HepG2 (cell line): ENCODE results near the gene SCAF4.

Experiments used
- JUND ChIP-seq: sonication (generic); formaldehyde crosslinking; IDR thresholded peaks from 2 replicates; pipeline ENCODE4 v1.8.0; 2022; ENCODE audit warnings: mild to moderate bottlenecking, missing genetic modification reagents
- POLR2A ChIP-seq, 2 experiments: IDR thresholded peaks; 2 replicates each; pipeline ENCODE4 v1.6.1; 2011; ENCODE audit warnings: low read depth in 2 of 2, low read length in 2 of 2, mild to moderate bottlenecking in 1 of 2, moderate library complexity in 1 of 2; ENCODE audit not compliant: insufficient read depth in 1 of 2
- PRDM15 ChIP-seq: sonication (generic); formaldehyde crosslinking; IDR thresholded peaks from 2 replicates; pipeline ENCODE4 v1.4.0; 2020; ENCODE audit warnings: missing genetic modification reagents
- RARA ChIP-seq: IDR thresholded peaks from 2 replicates; pipeline ENCODE4 v1.6.1; 2016; ENCODE audit warnings: missing genetic modification reagents, missing compliant biosample characterization
- REL ChIP-seq: sonication (generic); formaldehyde crosslinking; conservative IDR thresholded peaks from 2 replicates; pipeline ENCODE4 v1.8.0; 2022; ENCODE audit warnings: mild to moderate bottlenecking, missing genetic modification reagents, moderate library complexity
- ZNF292 ChIP-seq: sonication (generic); formaldehyde crosslinking; IDR thresholded peaks from 2 replicates; pipeline ENCODE4 v1.8.1; 2022; ENCODE audit warnings: mild to moderate bottlenecking, low read depth, missing genetic modification reagents, borderline replicate concordance
- TF ChIP-seq, protein P1 (sequence below): sonication (generic); formaldehyde crosslinking; IDR thresholded peaks from 2 replicates; pipeline ENCODE4 v1.5.0; 2020; ENCODE audit warnings: mild to moderate bottlenecking, missing genetic modification reagents, moderate library complexity

DNA sequence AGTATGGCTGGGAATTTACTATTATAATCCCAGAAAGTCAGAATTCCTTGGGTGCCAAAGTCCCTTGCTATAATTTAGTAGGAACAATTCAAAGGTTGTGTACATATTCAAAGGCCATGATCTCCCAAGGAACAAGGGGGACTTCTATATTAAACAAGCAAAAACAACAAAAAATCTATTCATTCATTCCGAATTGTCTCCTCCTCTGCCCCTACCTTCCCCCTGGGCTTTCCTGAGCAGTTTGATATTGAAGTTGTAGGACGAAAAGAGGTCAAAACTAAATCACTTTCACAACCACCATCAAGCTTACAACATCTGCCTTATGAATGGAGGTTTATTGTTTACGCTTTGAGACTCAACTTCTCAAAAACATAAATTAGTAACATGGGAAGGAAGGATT is 107.7 kb downstream of the SCAF4 start:
- TF ChIP-seq POLR2A (IDR thresholded peaks at IDR 0.05; ENCODE audit: insufficient read depth in 1 of 2, low read depth in 2 of 2, low read length in 2 of 2): no peak
- TF ChIP-seq, protein P1, sequence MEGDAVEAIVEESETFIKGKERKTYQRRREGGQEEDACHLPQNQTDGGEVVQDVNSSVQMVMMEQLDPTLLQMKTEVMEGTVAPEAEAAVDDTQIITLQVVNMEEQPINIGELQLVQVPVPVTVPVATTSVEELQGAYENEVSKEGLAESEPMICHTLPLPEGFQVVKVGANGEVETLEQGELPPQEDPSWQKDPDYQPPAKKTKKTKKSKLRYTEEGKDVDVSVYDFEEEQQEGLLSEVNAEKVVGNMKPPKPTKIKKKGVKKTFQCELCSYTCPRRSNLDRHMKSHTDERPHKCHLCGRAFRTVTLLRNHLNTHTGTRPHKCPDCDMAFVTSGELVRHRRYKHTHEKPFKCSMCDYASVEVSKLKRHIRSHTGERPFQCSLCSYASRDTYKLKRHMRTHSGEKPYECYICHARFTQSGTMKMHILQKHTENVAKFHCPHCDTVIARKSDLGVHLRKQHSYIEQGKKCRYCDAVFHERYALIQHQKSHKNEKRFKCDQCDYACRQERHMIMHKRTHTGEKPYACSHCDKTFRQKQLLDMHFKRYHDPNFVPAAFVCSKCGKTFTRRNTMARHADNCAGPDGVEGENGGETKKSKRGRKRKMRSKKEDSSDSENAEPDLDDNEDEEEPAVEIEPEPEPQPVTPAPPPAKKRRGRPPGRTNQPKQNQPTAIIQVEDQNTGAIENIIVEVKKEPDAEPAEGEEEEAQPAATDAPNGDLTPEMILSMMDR: no peak
- no peak for TF ChIP-seq PRDM15 (CRISPR knock-in tag)
- no peak for TF ChIP-seq JUND (CRISPR knock-in tag)
- no peak for TF ChIP-seq RARA
- no peak for TF ChIP-seq REL (CRISPR knock-in tag)
- no peak for TF ChIP-seq ZNF292 (CRISPR knock-in tag)
